Neural cell (in vitro differentiated cells): ENCODE data around the gene XIRP2. TPM values are rescaled to one million over a fixed set of nuclear protein-coding genes. Genes with fewer than 3 reads are reported as not detected.

ENCODE experiments used
- H2AFZ ChIP-seq: fragments of 200-600, 300-800 bp; sonication (generic), shearing (Covaris generic); 2 replicates; pipeline ENCODE4 v1.6.0; 2014; ENCODE audit warnings: low read depth, mild to moderate bottlenecking, antibody characterized with exemption, low read length, moderate library complexity
- H3F3A ChIP-seq: fragments of 200-600 bp; shearing (Covaris generic); 2 replicates; pipeline ENCODE4 v1.6.1; 2016; ENCODE audit warnings: mild to moderate bottlenecking, moderate library complexity, mixed read lengths, antibody characterized with exemption, low read length; ENCODE audit not compliant: insufficient read depth, poor library complexity, severe bottlenecking
- H3K27ac ChIP-seq: fragments of 200-600, 300-800 bp; sonication (generic), shearing (Covaris generic); 2 replicates; pipeline ENCODE4 v1.5.1; 2014; ENCODE audit warnings: mild to moderate bottlenecking, low read length, moderate library complexity
- H3K27me3 ChIP-seq: fragments of 300-800, 200-600 bp; sonication (generic), shearing (Covaris generic); 2 replicates; pipeline ENCODE4 v1.6.0; 2014; ENCODE audit warnings: mild to moderate bottlenecking, low read depth, low read length, moderate library complexity; ENCODE audit not compliant: insufficient read depth
- H3K36me3 ChIP-seq: fragments of 300-800, 200-600 bp; sonication (generic), shearing (Covaris generic); 2 replicates; pipeline ENCODE4 v1.5.1; 2014; ENCODE audit warnings: mild to moderate bottlenecking, antibody characterized with exemption, low read length, moderate library complexity; ENCODE audit not compliant: insufficient read depth
- H3K4me2 ChIP-seq: fragments of 300-800, 200-600 bp; sonication (generic), shearing (Covaris generic); 2 replicates; pipeline ENCODE4 v1.6.0; 2014; ENCODE audit warnings: mild to moderate bottlenecking, low read length
- H3K4me3 ChIP-seq: fragments of 300-800, 200-600 bp; sonication (generic), shearing (Covaris generic); 2 replicates; pipeline ENCODE4 v1.5.1; 2014; ENCODE audit warnings: mild to moderate bottlenecking, low read length, moderate library complexity
- H3K79me2 ChIP-seq: fragments of 200-600 bp; shearing (Covaris generic); replicated peaks from 2 replicates; pipeline ENCODE4 v1.6.0; 2014; ENCODE audit warnings: mild to moderate bottlenecking, low read length, moderate library complexity; ENCODE audit not compliant: insufficient read depth
- H3K9ac ChIP-seq: fragments of 300-800, 200-600 bp; sonication (generic), shearing (Covaris generic); 2 replicates; pipeline ENCODE4 v1.6.1; 2016; ENCODE audit warnings: mild to moderate bottlenecking, low read length, mixed read lengths
- H3K9me2 ChIP-seq: fragments of 200-600 bp; shearing (Covaris generic); 2 replicates; pipeline ENCODE4 v1.6.1; 2016; ENCODE audit warnings: mild to moderate bottlenecking, low read length, mixed read lengths; ENCODE audit not compliant: insufficient read depth
- H3K9me3 ChIP-seq: fragments of 200-600, 300-800 bp; sonication (generic), shearing (Covaris generic); 2 replicates; pipeline ENCODE4 v1.6.1; 2016; ENCODE audit warnings: mild to moderate bottlenecking, mixed run types, low read length, moderate library complexity, mixed read lengths
- H4K20me1 ChIP-seq: fragments of 200-600 bp; shearing (Covaris generic); 2 replicates; pipeline ENCODE4 v1.6.1; 2016; ENCODE audit warnings: mild to moderate bottlenecking, mixed run types; ENCODE audit not compliant: insufficient read depth
- CTCF ChIP-seq: fragments of 450-650 bp; IDR thresholded peaks from 2 replicates; pipeline ENCODE4 v1.5.1; 2014; ENCODE audit warnings: antibody characterized with exemption, mild to moderate bottlenecking, moderate library complexity; ENCODE audit not compliant: poor library complexity, severe bottlenecking
- EP300 ChIP-seq: fragments of 450-650 bp; conservative IDR thresholded peaks from 2 replicates; pipeline ENCODE4 v1.6.1; 2014; ENCODE audit warnings: antibody characterized with exemption, mild to moderate bottlenecking, moderate library complexity; ENCODE audit not compliant: poor library complexity, severe bottlenecking
- EZH2 ChIP-seq: fragments of 200-600, 300-800 bp; shearing (Covaris generic), sonication (generic); IDR thresholded peaks from 2 replicates; pipeline ENCODE4 v1.6.1; 2014; ENCODE audit warnings: antibody characterized with exemption, low read length, borderline replicate concordance, mild to moderate bottlenecking; ENCODE audit not compliant: insufficient read depth, poor library complexity, severe bottlenecking
- MXI1 ChIP-seq: fragments of 450-650 bp; conservative IDR thresholded peaks from 2 replicates; pipeline ENCODE4 v1.6.1; 2014; ENCODE audit warnings: antibody characterized with exemption, mild to moderate bottlenecking; ENCODE audit not compliant: poor library complexity, severe bottlenecking
- POLR2AphosphoS5 ChIP-seq: IDR thresholded peaks from 2 replicates; pipeline ENCODE4 v1.6.1; 2012
- RAD21 ChIP-seq: fragments of 450-650 bp; conservative IDR thresholded peaks from 2 replicates; pipeline ENCODE4 v1.6.1; 2014; ENCODE audit warnings: antibody characterized with exemption, mild to moderate bottlenecking, moderate library complexity
- SMC3 ChIP-seq: fragments of 450-650 bp; conservative IDR thresholded peaks from 2 replicates; pipeline ENCODE4 v1.6.1; 2014; ENCODE audit warnings: antibody characterized with exemption, mild to moderate bottlenecking, moderate library complexity; ENCODE audit not compliant: poor library complexity
- TAF1 ChIP-seq: IDR thresholded peaks from 2 replicates; pipeline ENCODE4 v1.6.1; 2012; ENCODE audit warnings: low read depth
- polyA plus RNA-seq: library from polyadenylated mRNA; depleted of rRNA; stranded (reverse); fragments of >200 nt; gene quantifications from 2 replicates; pipeline ENCODE4 v1.2.3, GENCODE V29; 2014
- TF ChIP-seq, protein P1 (sequence below): IDR thresholded peaks from 2 replicates; pipeline ENCODE4 v1.6.1; 2012; ENCODE audit warnings: borderline replicate concordance

Gene XIRP2
- polyA plus RNA-seq, 1 donor from 2014 or later = not detected

- no peak overlapping the region for H2AFZ ChIP-seq
- no peak overlapping the region for H3K9ac ChIP-seq
- H3K9me3 ChIP-seq = no peaks in the 10 kb centered on the region
- H3K27me3 ChIP-seq = peaks cover 14% of the 10 kb centered on the region
- no peak overlapping the region for H3K4me2 ChIP-seq
- H3K27ac ChIP-seq = no peak overlapping the region
- no peak overlapping the region for H3K4me3 ChIP-seq
- H3K36me3 ChIP-seq = no peaks in the 10 kb centered on the region
- peaks cover 4% of the 10 kb centered on the region for H3F3A ChIP-seq
- H3K9me2 ChIP-seq = no peaks in the 10 kb centered on the region
- TF ChIP-seq TAF1 = no peak
- TF ChIP-seq SMC3 = no peak
- no peak for TF ChIP-seq MXI1
- no peak for TF ChIP-seq CTCF
- TF ChIP-seq EP300 = no peak
- TF ChIP-seq RAD21 = no peak
- no peak for TF ChIP-seq EZH2
- no peak for TF ChIP-seq POLR2AphosphoS5
- TF ChIP-seq, protein P1, sequence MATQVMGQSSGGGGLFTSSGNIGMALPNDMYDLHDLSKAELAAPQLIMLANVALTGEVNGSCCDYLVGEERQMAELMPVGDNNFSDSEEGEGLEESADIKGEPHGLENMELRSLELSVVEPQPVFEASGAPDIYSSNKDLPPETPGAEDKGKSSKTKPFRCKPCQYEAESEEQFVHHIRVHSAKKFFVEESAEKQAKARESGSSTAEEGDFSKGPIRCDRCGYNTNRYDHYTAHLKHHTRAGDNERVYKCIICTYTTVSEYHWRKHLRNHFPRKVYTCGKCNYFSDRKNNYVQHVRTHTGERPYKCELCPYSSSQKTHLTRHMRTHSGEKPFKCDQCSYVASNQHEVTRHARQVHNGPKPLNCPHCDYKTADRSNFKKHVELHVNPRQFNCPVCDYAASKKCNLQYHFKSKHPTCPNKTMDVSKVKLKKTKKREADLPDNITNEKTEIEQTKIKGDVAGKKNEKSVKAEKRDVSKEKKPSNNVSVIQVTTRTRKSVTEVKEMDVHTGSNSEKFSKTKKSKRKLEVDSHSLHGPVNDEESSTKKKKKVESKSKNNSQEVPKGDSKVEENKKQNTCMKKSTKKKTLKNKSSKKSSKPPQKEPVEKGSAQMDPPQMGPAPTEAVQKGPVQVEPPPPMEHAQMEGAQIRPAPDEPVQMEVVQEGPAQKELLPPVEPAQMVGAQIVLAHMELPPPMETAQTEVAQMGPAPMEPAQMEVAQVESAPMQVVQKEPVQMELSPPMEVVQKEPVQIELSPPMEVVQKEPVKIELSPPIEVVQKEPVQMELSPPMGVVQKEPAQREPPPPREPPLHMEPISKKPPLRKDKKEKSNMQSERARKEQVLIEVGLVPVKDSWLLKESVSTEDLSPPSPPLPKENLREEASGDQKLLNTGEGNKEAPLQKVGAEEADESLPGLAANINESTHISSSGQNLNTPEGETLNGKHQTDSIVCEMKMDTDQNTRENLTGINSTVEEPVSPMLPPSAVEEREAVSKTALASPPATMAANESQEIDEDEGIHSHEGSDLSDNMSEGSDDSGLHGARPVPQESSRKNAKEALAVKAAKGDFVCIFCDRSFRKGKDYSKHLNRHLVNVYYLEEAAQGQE = no peak
- peaks cover 44% of the 10 kb centered on the region for H3K79me2 ChIP-seq
- no peaks in the 10 kb centered on the region for H4K20me1 ChIP-seq
Measured at GRCh38 chr2:167298017-167298416, 409.7 kb downstream of the XIRP2 start.
